22Rv1 (cell line): Measurements from ENCODE around the gene MOGAT2.

ENCODE experiments used
- ZFX ChIP-seq: fragments of 450-650 bp; IDR thresholded peaks from 2 replicates; pipeline ENCODE4 v1.6.1; 2017; ENCODE audit warnings: antibody characterized with exemption, borderline replicate concordance
- TF ChIP-seq, protein P1 (sequence below): fragments of 450-650 bp; IDR thresholded peaks from 2 replicates; pipeline ENCODE4 v1.5.1; 2017; ENCODE audit warnings: mild to moderate bottlenecking

DNA sequence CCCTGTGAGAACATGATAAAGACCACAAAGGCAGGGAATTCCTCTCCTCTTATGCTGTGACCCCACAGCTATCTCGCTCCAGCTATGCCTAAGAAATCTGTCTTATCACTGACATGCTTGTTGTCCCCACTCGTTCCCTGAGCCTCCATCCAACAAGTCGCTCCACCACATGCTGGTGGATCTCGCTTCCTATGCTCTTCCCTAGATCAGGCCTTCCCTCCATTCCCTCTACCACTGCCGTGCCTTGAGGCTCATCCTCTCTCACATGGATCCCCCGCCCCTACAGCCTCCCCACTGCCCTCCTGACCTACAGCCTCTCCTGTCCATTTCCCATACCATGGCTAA, 49.6 kb downstream of the MOGAT2 start:
- TF ChIP-seq, protein P1, sequence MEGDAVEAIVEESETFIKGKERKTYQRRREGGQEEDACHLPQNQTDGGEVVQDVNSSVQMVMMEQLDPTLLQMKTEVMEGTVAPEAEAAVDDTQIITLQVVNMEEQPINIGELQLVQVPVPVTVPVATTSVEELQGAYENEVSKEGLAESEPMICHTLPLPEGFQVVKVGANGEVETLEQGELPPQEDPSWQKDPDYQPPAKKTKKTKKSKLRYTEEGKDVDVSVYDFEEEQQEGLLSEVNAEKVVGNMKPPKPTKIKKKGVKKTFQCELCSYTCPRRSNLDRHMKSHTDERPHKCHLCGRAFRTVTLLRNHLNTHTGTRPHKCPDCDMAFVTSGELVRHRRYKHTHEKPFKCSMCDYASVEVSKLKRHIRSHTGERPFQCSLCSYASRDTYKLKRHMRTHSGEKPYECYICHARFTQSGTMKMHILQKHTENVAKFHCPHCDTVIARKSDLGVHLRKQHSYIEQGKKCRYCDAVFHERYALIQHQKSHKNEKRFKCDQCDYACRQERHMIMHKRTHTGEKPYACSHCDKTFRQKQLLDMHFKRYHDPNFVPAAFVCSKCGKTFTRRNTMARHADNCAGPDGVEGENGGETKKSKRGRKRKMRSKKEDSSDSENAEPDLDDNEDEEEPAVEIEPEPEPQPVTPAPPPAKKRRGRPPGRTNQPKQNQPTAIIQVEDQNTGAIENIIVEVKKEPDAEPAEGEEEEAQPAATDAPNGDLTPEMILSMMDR: no peak
- no peak for TF ChIP-seq ZFX
